CD4-positive, alpha-beta T cell treated with Interleukin-2 at 100 ng/mL for 4 hours (primary cell): Measurements from ENCODE around the gene BTBD10.

Experiments used
- DNase-seq: peaks from one replicate; pipeline ENCODE4 v3.0.0-alpha.2; 2020; ENCODE audit warnings: low spot score

Gene BTBD10

GRCh38 chr11:13373216-13373615, 89.8 kb downstream of the BTBD10 start:
- DNase-seq = no peak

GRCh38 chr11:13368041-13368446, 95.0 kb downstream of the BTBD10 start:
- no peak for DNase-seq

GRCh38 chr11:13367115-13367514, 95.9 kb downstream of the BTBD10 start:
- no peak for DNase-seq

GRCh38 chr11:13366266-13367026, 96.6 kb downstream of the BTBD10 start:
- no peak for DNase-seq

GRCh38 chr11:13364388-13364787, 98.6 kb downstream of the BTBD10 start:
- no peak for DNase-seq

GRCh38 chr11:13362596-13363109, 100.4 kb downstream of the BTBD10 start:
- DNase-seq = no peak

- no peak for DNase-seq
Measured at GRCh38 chr11:13358596-13359270, 104.3 kb downstream of the BTBD10 start.

GRCh38 chr11:13357232-13357631, 105.8 kb downstream of the BTBD10 start:
- no peak for DNase-seq

GRCh38 chr11:13355191-13355590, 107.8 kb downstream of the BTBD10 start:
- DNase-seq = no peak

- DNase-seq = no peak
Measured at GRCh38 chr11:13354335-13354734, 108.7 kb downstream of the BTBD10 start.

- DNase-seq = no peak
Measured at GRCh38 chr11:13352711-13353110, 110.3 kb downstream of the BTBD10 start.

GRCh38 chr11:13349581-13349980, 113.4 kb downstream of the BTBD10 start:
- no peak for DNase-seq

GRCh38 chr11:13349046-13349445, 114.0 kb downstream of the BTBD10 start:
- no peak for DNase-seq

GRCh38 chr11:13348305-13348704, 114.7 kb downstream of the BTBD10 start:
- DNase-seq = no peak

- no peak for DNase-seq
Measured at GRCh38 chr11:13347901-13348300, 115.1 kb downstream of the BTBD10 start.

GRCh38 chr11:13346470-13346869, 116.6 kb downstream of the BTBD10 start:
- no peak for DNase-seq

- DNase-seq = no peak
Measured at GRCh38 chr11:13344818-13345217, 118.2 kb downstream of the BTBD10 start.

- peak; percentile 80 for DNase-seq
Measured at GRCh38 chr11:13343931-13344717, 118.9 kb downstream of the BTBD10 start.

- no peak for DNase-seq
Measured at GRCh38 chr11:13343067-13343466, 120.0 kb downstream of the BTBD10 start.

GRCh38 chr11:13341026-13341425, 122.0 kb downstream of the BTBD10 start:
- no peak for DNase-seq

- DNase-seq = peak; percentile 72
Measured at GRCh38 chr11:13339195-13340153, 123.5 kb downstream of the BTBD10 start.
